ENCODE data around the gene CNTN4. TPM values are rescaled to one million over a fixed set of nuclear protein-coding genes. Genes with fewer than 3 reads are reported as not detected.

Gene CNTN4
- polyA plus RNA-seq, 4 donors: 0.27 to 6.5 (median 2.6) TPM; not detected in 1

DNA sequence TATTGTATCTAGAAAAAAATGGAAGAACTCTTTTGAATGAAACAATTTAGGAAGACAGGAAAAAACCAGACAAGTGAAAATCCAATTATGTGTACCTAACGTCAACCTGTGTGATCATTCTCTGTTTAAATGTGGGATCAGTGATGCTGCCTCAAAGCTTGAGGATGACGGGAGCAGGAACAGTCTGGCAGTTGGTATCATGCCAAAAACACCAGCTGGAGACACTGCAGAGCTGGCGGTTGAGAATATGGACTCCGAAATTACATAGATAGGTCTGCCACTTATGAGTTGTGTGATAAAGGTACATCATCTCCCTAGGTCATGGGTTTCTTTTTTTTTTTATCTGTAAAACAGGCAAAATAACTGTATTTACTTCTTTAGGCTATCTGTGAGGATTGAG lies 480.5 kb downstream of the CNTN4 start:
- Histone ChIP-seq H3K27ac (ENCODE audit: low read depth in 1 of 3, low read length in 2 of 3) (no peak overlapping the region), H3K27me3 (ENCODE audit: control insufficient read depth in 3 of 3, insufficient read depth in 3 of 3, low read length in 3 of 3) (no peaks in the 10 kb centered on the region), H3K4me3 (ENCODE audit: low read depth in 1 of 3, low read length in 3 of 3) (no peak overlapping the region), H3K4me1 (ENCODE audit: control insufficient read depth in 3 of 3, insufficient read depth in 2 of 3, low read depth in 1 of 3, low read length in 2 of 3) (no peaks in the 10 kb centered on the region), H3K36me3 (ENCODE audit: control insufficient read depth in 3 of 3, insufficient read depth in 2 of 3, low read depth in 1 of 3, low read length in 3 of 3) (no peaks in the 10 kb centered on the region), H3K9me3 (ENCODE audit: control insufficient read depth in 2 of 2, insufficient read depth in 1 of 2, low read depth in 1 of 2, low read length in 1 of 2) (no peaks in the 10 kb centered on the region)
- no peak for FAIRE-seq
- 63 to 72% (median 67%) methylated on average over 4 of the region's 4 CpGs for WGBS, 3 donors
- DNase-seq: no peak

DNA sequence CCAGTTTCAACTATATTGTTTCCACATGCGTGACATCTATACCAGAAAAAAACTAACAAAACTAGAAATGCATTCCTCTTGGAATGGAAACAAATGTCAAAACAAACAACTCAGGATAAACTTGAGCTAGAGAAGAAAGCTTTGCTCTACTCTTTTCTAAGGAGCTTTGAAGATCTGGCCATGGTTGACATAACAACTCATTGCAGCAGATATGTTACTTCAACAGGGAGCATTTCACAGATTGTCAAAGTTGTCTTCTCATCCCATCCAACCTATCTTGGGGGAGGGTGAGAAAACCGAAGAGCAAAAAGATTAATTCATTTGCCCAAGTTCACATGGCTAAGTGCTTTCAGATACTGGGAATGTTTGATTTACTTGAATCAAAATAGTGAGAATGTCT lies 484.4 kb downstream of the CNTN4 start:
- Histone ChIP-seq H3K4me3 (ENCODE audit: low read depth in 1 of 3, low read length in 3 of 3) (no peak overlapping the region), H3K27me3 (ENCODE audit: control insufficient read depth in 3 of 3, insufficient read depth in 3 of 3, low read length in 3 of 3) (no peaks in the 10 kb centered on the region), H3K36me3 (ENCODE audit: control insufficient read depth in 3 of 3, insufficient read depth in 2 of 3, low read depth in 1 of 3, low read length in 3 of 3) (no peaks in the 10 kb centered on the region), H3K9me3 (ENCODE audit: control insufficient read depth in 2 of 2, insufficient read depth in 1 of 2, low read depth in 1 of 2, low read length in 1 of 2) (no peaks in the 10 kb centered on the region), H3K27ac (ENCODE audit: low read depth in 1 of 3, low read length in 2 of 3) (no peak overlapping the region), H3K4me1 (ENCODE audit: control insufficient read depth in 3 of 3, insufficient read depth in 2 of 3, low read depth in 1 of 3, low read length in 2 of 3) (no peaks in the 10 kb centered on the region)
- 57 to 69% (median 67%) methylated on average over 2 of the region's 2 CpGs for WGBS, 3 donors
- FAIRE-seq (no peak), DNase-seq (no peak)

DNA sequence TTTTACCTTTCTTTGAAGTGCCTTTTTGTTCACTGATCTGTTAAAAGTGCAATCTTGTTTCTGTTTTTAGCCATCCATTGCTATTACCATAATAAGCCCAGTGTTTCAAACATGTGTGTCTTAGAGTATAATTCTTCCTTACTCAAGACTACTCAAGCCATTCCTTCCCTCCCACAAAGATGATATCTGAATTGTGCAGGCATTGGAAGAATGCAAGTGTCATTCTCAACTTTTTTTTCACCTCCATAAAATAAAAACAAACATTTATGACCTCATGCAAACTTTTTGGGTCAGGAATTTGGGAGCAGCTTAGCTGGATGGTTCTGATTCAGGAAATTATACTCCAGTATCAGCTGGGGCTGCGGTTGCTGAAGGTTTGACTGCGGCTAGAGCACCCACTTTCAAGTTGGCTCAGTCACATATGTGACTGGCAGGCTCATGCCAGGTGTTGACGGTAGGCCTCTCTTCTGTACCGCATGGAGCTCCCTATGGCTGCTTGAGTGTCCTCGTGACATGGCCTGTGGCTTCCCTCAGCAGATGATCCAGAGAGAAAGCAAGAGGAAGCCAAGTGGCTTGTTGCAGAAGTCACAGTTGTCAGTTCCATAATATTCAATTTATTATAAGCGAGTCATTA lies 490.8 kb downstream of the CNTN4 start:
- DNase-seq: no peak
- no peaks in the 10 kb centered on the region for H3K36me3 ChIP-seq (ENCODE audit: control insufficient read depth in 3 of 3, insufficient read depth in 2 of 3, low read depth in 1 of 3, low read length in 3 of 3)
- WGBS, 3 donors: 89 to 92% (median 90%) methylated on average over 6 of the region's 6 CpGs
- H3K27me3 ChIP-seq (ENCODE audit: control insufficient read depth in 3 of 3, insufficient read depth in 3 of 3, low read length in 3 of 3): no peaks in the 10 kb centered on the region
- H3K9me3 ChIP-seq (ENCODE audit: control insufficient read depth in 2 of 2, insufficient read depth in 1 of 2, low read depth in 1 of 2, low read length in 1 of 2): no peaks in the 10 kb centered on the region
- no peak overlapping the region for H3K27ac ChIP-seq (ENCODE audit: low read depth in 1 of 3, low read length in 2 of 3)
- FAIRE-seq: no peak
- peaks cover 0 to 2% (median 0%) of the 10 kb centered on the region in 3 donors for H3K4me1 ChIP-seq (ENCODE audit: control insufficient read depth in 3 of 3, insufficient read depth in 2 of 3, low read depth in 1 of 3, low read length in 2 of 3)
- no peak overlapping the region for H3K4me3 ChIP-seq (ENCODE audit: low read depth in 1 of 3, low read length in 3 of 3)

DNA sequence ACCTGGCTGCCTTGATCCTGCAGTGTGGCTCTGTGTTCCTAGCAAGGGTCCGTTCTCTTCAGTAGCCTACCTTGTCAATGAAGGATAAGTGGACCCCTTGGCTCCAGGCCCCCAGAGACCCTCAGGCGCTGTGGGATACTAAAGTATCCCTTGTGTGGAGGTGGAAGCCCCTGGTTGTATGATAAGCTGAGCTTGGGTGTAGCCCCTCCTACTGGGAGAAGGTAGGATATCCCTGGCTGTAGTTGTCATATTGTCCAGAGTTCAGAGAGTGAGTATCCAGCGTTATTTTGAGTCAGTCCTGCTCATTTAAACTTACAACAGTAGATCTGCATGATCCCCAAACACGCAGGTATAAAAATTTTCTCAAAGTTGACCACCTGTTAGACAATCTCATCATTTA lies 496.8 kb downstream of the CNTN4 start:
- no peak overlapping the region for H3K27ac ChIP-seq (ENCODE audit: low read depth in 1 of 3, low read length in 2 of 3)
- H3K4me1 ChIP-seq (ENCODE audit: control insufficient read depth in 3 of 3, insufficient read depth in 2 of 3, low read depth in 1 of 3, low read length in 2 of 3): peaks cover 0 to 2% (median 0%) of the 10 kb centered on the region in 3 donors
- no peak for DNase-seq
- H3K36me3 ChIP-seq (ENCODE audit: control insufficient read depth in 3 of 3, insufficient read depth in 2 of 3, low read depth in 1 of 3, low read length in 3 of 3): no peaks in the 10 kb centered on the region
- FAIRE-seq: no peak
- H3K9me3 ChIP-seq (ENCODE audit: control insufficient read depth in 2 of 2, insufficient read depth in 1 of 2, low read depth in 1 of 2, low read length in 1 of 2): peaks cover 0 to 1% of the 10 kb centered on the region in 2 donors
- no peak overlapping the region for H3K4me3 ChIP-seq (ENCODE audit: low read depth in 1 of 3, low read length in 3 of 3)
- 54 to 82% (median 55%) methylated on average over 4 of the region's 4 CpGs for WGBS, 3 donors
- no peaks in the 10 kb centered on the region for H3K27me3 ChIP-seq (ENCODE audit: control insufficient read depth in 3 of 3, insufficient read depth in 3 of 3, low read length in 3 of 3)

DNA sequence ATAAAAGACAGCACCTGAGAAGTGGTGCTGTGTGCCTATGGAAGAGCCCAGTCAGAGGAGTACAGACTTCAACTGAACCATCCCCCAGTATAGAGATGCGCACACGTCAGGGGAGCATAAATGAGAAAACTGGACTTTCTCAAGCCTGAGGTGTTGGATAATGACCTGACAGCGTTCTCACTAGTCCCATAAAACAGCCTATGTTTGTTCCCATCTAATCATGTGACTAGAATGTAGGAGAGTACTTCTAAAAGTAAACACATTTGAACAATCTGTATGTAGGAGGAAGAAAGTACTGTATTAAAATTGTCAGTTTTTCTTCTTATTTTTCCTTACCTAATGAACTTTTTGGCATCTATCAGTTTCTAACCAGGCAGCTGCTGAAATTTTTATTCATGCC lies 498.9 kb downstream of the CNTN4 start:
- Histone ChIP-seq H3K4me1 (ENCODE audit: control insufficient read depth in 3 of 3, insufficient read depth in 2 of 3, low read depth in 1 of 3, low read length in 2 of 3) (peaks cover 0 to 2% (median 0%) of the 10 kb centered on the region in 3 donors), H3K36me3 (ENCODE audit: control insufficient read depth in 3 of 3, insufficient read depth in 2 of 3, low read depth in 1 of 3, low read length in 3 of 3) (no peaks in the 10 kb centered on the region), H3K9me3 (ENCODE audit: control insufficient read depth in 2 of 2, insufficient read depth in 1 of 2, low read depth in 1 of 2, low read length in 1 of 2) (peaks cover 0 to 1% of the 10 kb centered on the region in 2 donors), H3K4me3 (ENCODE audit: low read depth in 1 of 3, low read length in 3 of 3) (no peak overlapping the region), H3K27ac (ENCODE audit: low read depth in 1 of 3, low read length in 2 of 3) (no peak overlapping the region), H3K27me3 (ENCODE audit: control insufficient read depth in 3 of 3, insufficient read depth in 3 of 3, low read length in 3 of 3) (no peaks in the 10 kb centered on the region)
- DNase-seq: peak in 1 of 2 donors; percentile 6
- WGBS, 3 donors: 61 to 68% (median 68%) methylated on average over 3 of the region's 3 CpGs
- FAIRE-seq: no peak

DNA sequence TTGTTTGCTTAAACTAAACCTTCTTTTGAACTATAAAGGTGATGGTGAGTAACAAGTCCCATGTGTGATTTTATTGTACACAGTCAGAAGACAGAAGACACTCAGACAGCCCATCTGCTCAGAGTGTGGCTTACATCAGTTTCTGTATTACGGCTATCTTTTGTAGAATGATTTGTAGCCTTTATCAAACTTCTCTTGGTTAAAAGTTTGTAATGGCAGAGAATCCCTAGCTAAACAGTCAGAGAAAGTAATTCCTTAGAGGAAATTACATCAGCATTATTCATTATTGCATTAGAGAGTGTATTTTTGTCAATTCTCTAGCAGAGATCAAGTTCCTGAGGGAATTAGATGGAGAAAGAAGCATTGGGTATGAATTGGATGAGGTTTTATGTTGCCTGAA lies 500.8 kb downstream of the CNTN4 start:
- Histone ChIP-seq H3K27ac (ENCODE audit: low read depth in 1 of 3, low read length in 2 of 3) (no peak overlapping the region), H3K9me3 (ENCODE audit: control insufficient read depth in 2 of 2, insufficient read depth in 1 of 2, low read depth in 1 of 2, low read length in 1 of 2) (peaks cover 0 to 1% of the 10 kb centered on the region in 2 donors), H3K4me3 (ENCODE audit: low read depth in 1 of 3, low read length in 3 of 3) (no peak overlapping the region), H3K36me3 (ENCODE audit: control insufficient read depth in 3 of 3, insufficient read depth in 2 of 3, low read depth in 1 of 3, low read length in 3 of 3) (no peaks in the 10 kb centered on the region), H3K4me1 (ENCODE audit: control insufficient read depth in 3 of 3, insufficient read depth in 2 of 3, low read depth in 1 of 3, low read length in 2 of 3) (no peaks in the 10 kb centered on the region), H3K27me3 (ENCODE audit: control insufficient read depth in 3 of 3, insufficient read depth in 3 of 3, low read length in 3 of 3) (no peaks in the 10 kb centered on the region)
- DNase-seq: no peak
- 82 to 93% (median 83%) methylated on average over 1 of the region's 1 CpG for WGBS, 3 donors
- no peak for FAIRE-seq

DNA sequence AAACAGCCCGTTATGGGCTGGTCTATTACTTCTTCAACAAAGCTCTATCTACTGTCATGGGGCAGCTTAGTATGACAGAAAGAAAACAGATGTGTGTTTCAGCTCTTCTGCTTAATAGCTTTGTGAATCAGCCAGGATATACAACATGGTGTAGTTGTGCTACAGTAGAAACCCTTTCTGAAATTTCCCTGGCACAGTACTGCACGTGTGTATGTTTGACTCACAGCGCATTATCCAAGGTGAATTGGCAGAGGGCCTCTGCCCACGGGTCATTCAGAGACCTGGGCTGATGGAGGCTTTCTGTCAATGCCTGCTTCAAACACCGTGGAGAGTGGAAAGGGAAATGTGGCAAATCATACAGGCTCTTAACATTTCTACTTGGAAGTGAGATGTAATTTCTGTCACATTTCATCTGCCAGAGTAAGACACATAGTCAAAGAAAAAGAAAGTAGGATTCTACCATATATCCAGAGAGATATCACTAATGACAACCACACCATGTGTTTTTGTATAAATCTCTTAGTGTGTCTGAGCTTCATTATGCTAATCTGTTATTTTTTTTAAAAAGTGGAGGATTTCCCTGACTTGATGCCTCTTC lies 505.1 kb downstream of the CNTN4 start:
- Histone ChIP-seq H3K27ac (ENCODE audit: low read depth in 1 of 3, low read length in 2 of 3) (no peak overlapping the region), H3K27me3 (ENCODE audit: control insufficient read depth in 3 of 3, insufficient read depth in 3 of 3, low read length in 3 of 3) (no peaks in the 10 kb centered on the region), H3K36me3 (ENCODE audit: control insufficient read depth in 3 of 3, insufficient read depth in 2 of 3, low read depth in 1 of 3, low read length in 3 of 3) (no peaks in the 10 kb centered on the region), H3K9me3 (ENCODE audit: control insufficient read depth in 2 of 2, insufficient read depth in 1 of 2, low read depth in 1 of 2, low read length in 1 of 2) (peaks cover 0 to 1% of the 10 kb centered on the region in 2 donors), H3K4me3 (ENCODE audit: low read depth in 1 of 3, low read length in 3 of 3) (no peak overlapping the region), H3K4me1 (ENCODE audit: control insufficient read depth in 3 of 3, insufficient read depth in 2 of 3, low read depth in 1 of 3, low read length in 2 of 3) (no peaks in the 10 kb centered on the region)
- 58 to 82% (median 69%) methylated on average over 5 of the region's 5 CpGs for WGBS, 3 donors
- DNase-seq (no peak), FAIRE-seq (no peak)

DNA sequence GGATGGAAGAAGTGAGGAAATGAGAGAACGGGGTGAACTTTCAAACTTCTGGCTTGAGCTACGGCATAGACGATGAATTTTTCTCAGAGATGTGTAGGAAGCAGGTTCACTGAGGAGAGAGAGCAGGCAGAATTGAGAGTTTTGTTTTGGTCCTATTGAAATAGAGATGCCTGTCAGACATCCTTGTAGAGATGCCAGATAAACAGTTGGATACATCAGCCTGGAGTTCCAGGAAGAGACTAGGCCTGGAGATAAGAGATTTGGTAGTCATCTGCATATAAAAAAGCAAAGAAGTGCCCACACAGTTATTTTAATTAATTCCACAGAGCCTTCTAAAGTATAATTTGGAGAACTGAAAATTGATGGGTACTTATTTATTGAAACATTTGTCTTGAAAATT lies 515.9 kb downstream of the CNTN4 start:
- WGBS, 3 donors: 92 to 99% (median 98%) methylated on average over 3 of the region's 3 CpGs
- H3K27me3 ChIP-seq (ENCODE audit: control insufficient read depth in 3 of 3, insufficient read depth in 3 of 3, low read length in 3 of 3): no peaks in the 10 kb centered on the region
- H3K4me3 ChIP-seq (ENCODE audit: low read depth in 1 of 3, low read length in 3 of 3): no peak overlapping the region
- H3K4me1 ChIP-seq (ENCODE audit: control insufficient read depth in 3 of 3, insufficient read depth in 2 of 3, low read depth in 1 of 3, low read length in 2 of 3): no peaks in the 10 kb centered on the region
- peaks cover 0 to 1% of the 10 kb centered on the region in 2 donors for H3K9me3 ChIP-seq (ENCODE audit: control insufficient read depth in 2 of 2, insufficient read depth in 1 of 2, low read depth in 1 of 2, low read length in 1 of 2)
- H3K27ac ChIP-seq (ENCODE audit: low read depth in 1 of 3, low read length in 2 of 3): no peak overlapping the region
- FAIRE-seq: no peak
- no peak for DNase-seq
- H3K36me3 ChIP-seq (ENCODE audit: control insufficient read depth in 3 of 3, insufficient read depth in 2 of 3, low read depth in 1 of 3, low read length in 3 of 3): no peaks in the 10 kb centered on the region

DNA sequence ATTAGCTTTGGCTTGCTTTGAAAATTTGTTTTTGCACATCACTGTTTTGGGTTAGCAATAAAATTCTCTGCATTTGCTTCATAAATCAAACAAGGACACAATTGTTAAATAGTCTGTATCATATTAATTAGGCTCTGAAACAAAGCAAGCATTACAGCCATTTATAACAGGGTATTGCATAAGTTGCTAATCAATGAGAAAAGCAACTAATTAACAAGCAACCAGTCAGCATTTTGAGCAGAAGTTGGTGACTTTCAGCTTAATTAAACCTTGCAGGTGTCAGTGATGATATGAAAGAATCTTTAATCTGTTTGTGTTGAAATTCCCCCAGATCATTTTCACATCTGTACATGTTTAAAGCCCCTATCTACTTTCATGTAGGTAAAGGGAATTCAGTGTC lies 516.4 kb downstream of the CNTN4 start:
- Histone ChIP-seq H3K27me3 (ENCODE audit: control insufficient read depth in 3 of 3, insufficient read depth in 3 of 3, low read length in 3 of 3) (no peaks in the 10 kb centered on the region), H3K4me1 (ENCODE audit: control insufficient read depth in 3 of 3, insufficient read depth in 2 of 3, low read depth in 1 of 3, low read length in 2 of 3) (no peaks in the 10 kb centered on the region), H3K36me3 (ENCODE audit: control insufficient read depth in 3 of 3, insufficient read depth in 2 of 3, low read depth in 1 of 3, low read length in 3 of 3) (no peaks in the 10 kb centered on the region), H3K4me3 (ENCODE audit: low read depth in 1 of 3, low read length in 3 of 3) (no peak overlapping the region), H3K27ac (ENCODE audit: low read depth in 1 of 3, low read length in 2 of 3) (no peak overlapping the region), H3K9me3 (ENCODE audit: control insufficient read depth in 2 of 2, insufficient read depth in 1 of 2, low read depth in 1 of 2, low read length in 1 of 2) (peaks cover 0 to 1% of the 10 kb centered on the region in 2 donors)
- no peak for DNase-seq
- FAIRE-seq: no peak
